ENCODE data around the gene DUSP22.
A peak's percentile ranks its signal among the peaks of the same experiment; 100 is the strongest.

DUSP22 gene

GRCh38 chr6:340991-341827, 48.9 kb downstream of the DUSP22 start:
- peak; percentile 98 for DNase-seq

GRCh38 chr6:341914-342831, 49.9 kb downstream of the DUSP22 start:
- no peak for DNase-seq

DNA sequence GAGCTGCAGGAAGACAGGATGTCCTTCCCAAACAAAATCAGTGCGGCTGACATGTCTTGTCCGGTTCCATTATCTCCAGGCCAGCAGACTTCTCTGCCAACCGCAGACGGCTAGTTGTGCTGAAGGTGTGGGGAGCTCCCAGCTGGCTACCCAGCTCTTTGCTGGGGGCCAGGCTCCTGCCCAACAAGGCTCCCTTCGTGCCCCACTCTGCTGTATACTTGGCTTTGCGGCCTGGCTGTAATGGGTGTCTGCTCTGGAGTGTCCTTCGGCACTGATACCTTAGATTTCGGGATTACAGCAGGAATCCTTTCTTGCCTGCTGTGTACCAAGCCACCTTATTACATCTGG, 50.5 kb downstream of the DUSP22 start:
- no peak for DNase-seq

GRCh38 chr6:343226-343935, 51.1 kb downstream of the DUSP22 start:
- DNase-seq: no peak

- no peak for DNase-seq
These were observed 51.9 kb downstream of the DUSP22 start for GRCh38 chr6:343960-344815.

GRCh38 chr6:344816-345340, 52.6 kb downstream of the DUSP22 start:
- no peak for DNase-seq

GRCh38 chr6:345747-346385, 53.6 kb downstream of the DUSP22 start:
- DNase-seq: no peak

DNA sequence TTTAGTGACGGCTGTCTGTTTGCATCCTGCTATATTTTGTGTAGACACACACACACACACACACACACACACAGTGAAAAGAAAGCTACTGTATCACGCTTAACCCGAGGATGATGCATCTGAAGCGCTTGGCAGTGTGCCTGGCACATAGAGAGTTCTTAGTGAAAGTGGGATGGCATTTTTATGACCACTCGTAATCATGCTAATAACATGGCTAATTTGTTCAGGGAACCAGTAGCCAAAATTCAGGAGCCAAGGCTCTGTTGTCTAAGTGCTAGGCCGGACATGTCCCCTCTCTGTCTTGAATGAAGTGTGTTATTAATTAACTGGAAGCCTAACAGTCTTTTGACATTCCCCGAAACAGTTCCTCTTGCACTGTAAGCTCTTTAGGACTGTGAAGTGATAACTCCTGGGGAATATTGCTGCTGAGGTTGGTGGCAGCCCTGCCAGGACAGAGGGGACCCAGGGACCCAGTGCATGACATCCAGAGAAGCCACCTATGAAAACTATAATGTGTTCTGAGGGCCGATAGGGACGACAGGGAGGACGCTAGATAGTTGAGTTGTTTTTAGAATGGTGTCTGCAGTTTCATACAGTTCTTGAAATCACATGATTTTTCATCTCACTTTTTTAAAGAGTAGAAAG, 54.2 kb downstream of the DUSP22 start:
- no peak for DNase-seq

DNA sequence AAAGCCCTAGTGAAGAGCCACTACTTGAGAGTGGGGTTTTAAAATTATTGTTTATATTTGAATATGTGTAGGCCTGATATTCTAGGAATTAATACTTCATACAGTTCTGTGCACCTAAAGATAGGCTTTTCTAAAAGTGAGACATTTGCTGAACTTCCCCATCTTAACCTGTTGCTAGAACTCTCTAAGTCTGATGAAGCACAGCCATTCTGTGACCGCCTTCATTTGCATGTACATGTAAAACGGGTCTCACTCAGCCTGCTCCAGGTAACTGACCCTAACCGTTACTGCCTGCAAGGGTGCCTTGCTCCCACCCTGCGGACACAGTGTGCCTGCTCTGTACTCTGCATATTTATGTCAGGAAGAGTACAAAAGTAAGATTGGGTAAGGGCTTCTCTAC, 54.9 kb downstream of the DUSP22 start:
- no peak for DNase-seq

DNA sequence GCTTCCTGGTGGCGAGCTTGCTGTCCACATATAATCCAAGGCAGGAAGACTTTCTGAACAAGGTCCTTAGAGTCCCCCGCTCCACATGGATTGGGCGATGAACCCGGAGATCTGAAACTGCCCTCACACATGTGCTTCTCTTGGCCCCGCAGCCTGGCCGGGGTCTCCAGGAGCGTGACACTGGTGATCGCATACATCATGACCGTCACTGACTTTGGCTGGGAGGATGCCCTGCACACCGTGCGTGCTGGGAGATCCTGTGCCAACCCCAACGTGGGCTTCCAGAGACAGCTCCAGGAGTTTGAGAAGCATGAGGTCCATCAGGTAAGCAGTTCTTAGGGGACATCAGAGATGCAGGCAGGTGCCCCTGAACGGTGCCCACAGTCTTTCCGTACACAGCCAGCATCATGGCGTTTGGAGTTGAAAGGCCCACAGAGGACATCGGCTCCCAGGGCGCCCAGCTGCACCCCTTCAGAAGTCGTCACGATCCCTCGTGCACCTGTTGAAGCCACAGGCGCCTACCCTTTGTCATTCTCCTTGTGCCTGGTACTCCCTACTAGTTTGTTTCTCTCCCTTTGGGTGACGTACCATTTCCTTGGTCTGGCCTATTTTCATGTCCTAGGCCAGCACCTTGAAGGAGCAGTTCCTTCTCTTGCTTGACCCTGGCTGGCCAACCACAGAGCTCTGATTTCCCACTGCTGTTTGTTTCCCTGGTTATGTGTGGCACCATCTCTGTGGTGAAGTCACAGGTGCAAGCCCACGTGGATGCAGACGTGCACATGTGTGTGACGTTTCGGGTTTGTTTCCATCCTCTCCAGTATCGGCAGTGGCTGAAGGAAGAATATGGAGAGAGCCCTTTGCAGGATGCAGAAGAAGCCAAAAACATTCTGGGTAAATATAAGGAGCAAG, 55.9 kb downstream of the DUSP22 start:
- no peak for DNase-seq

GRCh38 chr6:348860-349396, 56.6 kb downstream of the DUSP22 start:
- DNase-seq: no peak

DNA sequence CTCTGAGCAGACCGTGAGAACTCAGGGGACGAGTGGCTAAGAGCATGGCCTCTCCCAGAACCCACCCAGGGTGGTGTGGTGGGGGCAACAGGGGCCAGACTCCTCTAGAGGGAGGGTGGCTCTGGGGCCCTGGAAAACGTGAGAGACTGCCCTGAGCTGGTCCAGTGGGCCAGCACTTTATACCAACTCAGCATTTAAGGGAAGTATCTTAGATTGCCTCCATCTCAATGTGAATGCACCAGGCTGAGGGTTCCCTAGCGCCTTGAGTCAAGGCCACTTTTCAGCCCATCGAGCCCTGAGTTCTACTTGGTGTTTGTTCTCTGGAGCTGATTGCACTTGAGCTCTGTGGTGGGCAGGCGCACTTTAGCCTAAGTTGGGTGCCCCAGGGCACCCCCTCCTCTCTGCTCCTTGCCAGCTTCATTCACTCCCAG, 57.2 kb downstream of the DUSP22 start:
- no peak for DNase-seq

DNA sequence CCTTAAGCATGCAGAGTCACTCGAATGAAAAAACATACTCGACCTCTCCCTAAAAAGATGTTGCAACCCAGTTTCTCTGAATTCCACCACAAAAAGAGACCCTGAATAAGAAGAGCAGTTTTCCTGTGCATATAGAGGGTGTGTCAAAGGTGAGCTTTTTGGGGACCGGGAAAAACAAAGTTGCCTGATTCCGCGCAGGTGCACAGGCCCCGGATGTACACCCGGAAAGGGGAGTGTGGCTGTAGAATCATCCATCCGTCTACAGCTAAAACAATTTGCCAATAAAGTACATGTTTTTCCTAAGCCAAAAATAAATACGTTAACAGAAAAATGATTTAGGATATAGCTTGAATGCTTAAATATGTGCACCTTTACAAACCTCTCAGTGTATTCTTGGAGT, 58.1 kb downstream of the DUSP22 start:
- DNase-seq: no peak

DNA sequence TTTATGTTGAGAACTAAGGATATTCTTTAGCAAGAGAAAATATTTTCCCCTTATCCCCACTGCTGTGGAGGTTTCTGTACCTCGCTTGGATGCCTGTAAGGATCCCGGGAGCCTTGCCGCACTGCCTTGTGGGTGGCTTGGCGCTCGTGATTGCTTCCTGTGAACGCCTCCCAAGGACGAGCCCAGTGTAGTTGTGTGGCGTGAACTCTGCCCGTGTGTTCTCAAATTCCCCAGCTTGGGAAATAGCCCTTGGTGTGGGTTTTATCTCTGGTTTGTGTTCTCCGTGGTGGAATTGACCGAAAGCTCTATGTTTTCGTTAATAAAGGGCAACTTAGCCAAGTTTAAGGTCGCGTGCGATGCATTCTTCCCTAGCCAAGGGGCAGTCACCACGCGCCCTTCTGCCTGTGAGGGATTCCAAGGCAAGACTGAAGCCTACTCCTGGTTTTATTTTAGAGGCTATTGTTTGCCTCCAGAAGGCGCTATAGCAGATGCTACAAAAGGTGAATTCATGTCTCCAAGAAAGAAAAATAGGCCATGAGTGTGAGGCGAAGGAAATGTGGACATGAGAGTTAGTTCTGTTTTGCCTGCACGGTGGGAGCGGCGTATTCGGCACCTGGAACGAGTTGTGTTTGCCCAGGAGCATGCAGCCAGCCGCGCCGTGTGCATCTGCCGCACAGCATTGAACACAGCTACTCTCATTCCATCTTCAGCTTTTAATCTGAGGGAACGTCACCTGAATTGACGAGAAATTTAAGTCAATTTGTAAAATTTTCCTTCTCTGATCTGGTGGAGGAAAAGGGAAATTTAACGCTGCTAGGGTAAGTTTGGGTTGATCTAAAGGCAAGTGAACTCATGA, 59.0 kb downstream of the DUSP22 start:
- DNase-seq: no peak

GRCh38 chr6:351867-352289, 59.6 kb downstream of the DUSP22 start:
- no peak for DNase-seq

GRCh38 chr6:352474-352873, 60.2 kb downstream of the DUSP22 start:
- DNase-seq: no peak

DNA sequence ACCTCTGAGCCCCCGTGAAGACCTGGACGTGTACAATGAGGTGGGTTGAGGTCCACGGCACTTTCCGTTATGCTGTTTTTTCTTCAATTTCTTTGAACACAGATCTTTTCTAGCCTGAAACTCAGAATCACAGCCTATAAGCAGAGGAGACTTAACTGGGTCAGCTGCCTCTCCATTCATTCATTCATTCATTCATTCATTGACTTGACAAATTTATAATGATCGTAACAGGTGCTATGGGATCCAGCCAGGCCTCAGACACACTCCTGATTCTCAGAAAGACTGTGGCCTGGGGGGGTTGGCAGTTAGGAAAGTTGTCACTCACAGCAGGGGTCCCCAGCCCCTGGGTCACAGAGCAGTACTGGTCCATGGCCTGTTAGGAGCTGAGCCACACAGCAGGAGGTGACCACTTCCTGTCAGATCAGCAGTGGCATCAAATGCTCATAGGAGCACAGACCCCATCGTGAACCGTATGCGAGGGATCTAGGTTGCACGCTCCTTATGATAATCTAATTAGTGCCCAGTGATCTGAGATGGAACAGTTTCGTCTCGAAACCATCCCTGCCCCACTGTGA, 60.7 kb downstream of the DUSP22 start:
- no peak for DNase-seq

Data from suppressor macrophage treated with lipopolysaccharide for 4 hours (primary cell).